Activated naive CD8-positive, alpha-beta T cell treated with anti-CD3 and anti-CD28 coated beads, Interleukin-2, amount 50 U/mL, for 24 hours (primary cell): ENCODE results near the gene FADS2.

Experiments
- ATAC-seq: fragments of 150-1000 bp; cut with Tn5 transposase; one replicate; pipeline ENCODE4 v1.10.0; 2021
- DNase-seq: peaks from one replicate; pipeline ENCODE4 v3.0.0; 2021
- H3K27ac Mint-ChIP-seq: one replicate; pipeline ENCODE4 v1.8.0; 2021; ENCODE audit warnings: mild to moderate bottlenecking, mixed read lengths
- H3K27me3 Mint-ChIP-seq: one replicate; pipeline ENCODE4 v1.8.0; 2021; ENCODE audit warnings: mixed read lengths
- H3K36me3 Mint-ChIP-seq: one replicate; pipeline ENCODE4 v1.8.0; 2021; ENCODE audit warnings: low read depth, mixed read lengths
- H3K4me1 Mint-ChIP-seq: one replicate; pipeline ENCODE4 v1.8.0; 2021; ENCODE audit warnings: mixed read lengths
- H3K4me3 Mint-ChIP-seq: one replicate; pipeline ENCODE4 v1.8.0; 2021; ENCODE audit warnings: mild to moderate bottlenecking, moderate library complexity, mixed read lengths
- H3K9me3 Mint-ChIP-seq: one replicate; pipeline ENCODE4 v1.8.0; 2021; ENCODE audit warnings: mixed read lengths

The FADS2 gene

DNA sequence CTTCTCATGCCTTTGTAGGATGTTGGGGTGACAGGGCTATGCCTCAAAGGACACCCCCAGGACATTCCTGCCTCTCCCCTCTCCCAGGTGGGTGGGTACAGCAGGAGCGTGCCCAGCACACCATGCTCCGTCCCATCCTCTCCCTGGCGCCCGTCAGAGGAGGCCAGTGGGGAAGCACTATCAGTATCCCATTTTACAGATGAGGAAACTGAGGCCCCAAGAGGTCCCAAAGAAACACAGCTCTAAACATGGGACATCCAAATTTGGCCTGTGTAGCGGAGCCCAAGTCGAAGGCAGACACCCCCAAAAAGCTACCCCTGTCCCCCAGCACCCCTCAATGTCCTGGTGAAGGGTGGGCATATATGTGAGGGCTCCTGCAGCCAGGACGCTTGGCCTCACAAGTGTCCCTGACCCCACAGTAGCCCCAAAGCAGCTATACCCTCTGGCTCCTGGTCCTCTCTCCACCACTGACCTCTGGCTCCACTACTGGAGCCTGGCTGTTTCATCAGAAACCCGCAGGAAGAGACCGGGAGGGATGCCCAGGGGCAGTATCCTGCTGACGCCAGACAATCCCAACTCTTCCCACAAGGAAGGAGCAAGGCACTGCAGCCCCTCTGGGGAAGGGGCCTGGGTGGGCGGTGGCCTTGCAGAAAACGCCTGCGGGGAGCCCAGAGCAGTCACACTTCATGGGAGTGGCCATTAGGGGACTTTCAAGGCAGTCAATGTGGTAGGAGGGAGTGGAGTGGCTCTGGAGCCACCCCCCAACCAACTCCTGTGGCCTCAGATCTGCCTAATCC, 57.9 kb downstream of the FADS2 start:
- H3K27me3 Mint-ChIP-seq = no peaks in the 10 kb centered on the region
- no peak overlapping the region for H3K4me3 Mint-ChIP-seq
- no peaks in the 10 kb centered on the region for H3K36me3 Mint-ChIP-seq
- ATAC-seq (no peak), DNase-seq (no peak)
- H3K9me3 Mint-ChIP-seq = no peaks in the 10 kb centered on the region
- H3K27ac Mint-ChIP-seq = no peak overlapping the region
- peaks cover 9% of the 10 kb centered on the region for H3K4me1 Mint-ChIP-seq

DNA sequence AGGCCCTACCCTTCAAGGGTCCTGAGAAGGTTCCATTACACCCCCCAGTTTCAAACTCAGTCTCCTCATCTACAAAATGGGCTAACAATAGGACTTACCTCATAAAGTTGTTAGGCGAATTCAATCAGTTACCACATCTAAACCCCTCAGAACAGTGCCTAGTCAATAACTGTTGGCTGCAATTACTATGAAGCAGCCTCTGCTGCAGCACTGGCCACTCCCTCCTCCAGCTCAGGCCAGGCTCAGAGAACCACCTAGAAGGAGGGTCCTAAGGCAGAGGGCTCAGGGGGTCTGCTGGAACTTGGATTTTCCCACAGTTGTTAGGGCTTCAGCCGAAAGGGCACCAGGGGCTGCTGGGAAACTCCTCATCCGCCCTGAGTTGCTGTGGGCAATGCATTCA, 58.5 kb downstream of the FADS2 start:
- H3K27me3 Mint-ChIP-seq = no peaks in the 10 kb centered on the region
- H3K4me3 Mint-ChIP-seq = no peak overlapping the region
- no peak for ATAC-seq
- H3K9me3 Mint-ChIP-seq = no peaks in the 10 kb centered on the region
- H3K36me3 Mint-ChIP-seq = no peaks in the 10 kb centered on the region
- no peak for DNase-seq
- peaks cover 6% of the 10 kb centered on the region for H3K4me1 Mint-ChIP-seq
- no peak overlapping the region for H3K27ac Mint-ChIP-seq

DNA sequence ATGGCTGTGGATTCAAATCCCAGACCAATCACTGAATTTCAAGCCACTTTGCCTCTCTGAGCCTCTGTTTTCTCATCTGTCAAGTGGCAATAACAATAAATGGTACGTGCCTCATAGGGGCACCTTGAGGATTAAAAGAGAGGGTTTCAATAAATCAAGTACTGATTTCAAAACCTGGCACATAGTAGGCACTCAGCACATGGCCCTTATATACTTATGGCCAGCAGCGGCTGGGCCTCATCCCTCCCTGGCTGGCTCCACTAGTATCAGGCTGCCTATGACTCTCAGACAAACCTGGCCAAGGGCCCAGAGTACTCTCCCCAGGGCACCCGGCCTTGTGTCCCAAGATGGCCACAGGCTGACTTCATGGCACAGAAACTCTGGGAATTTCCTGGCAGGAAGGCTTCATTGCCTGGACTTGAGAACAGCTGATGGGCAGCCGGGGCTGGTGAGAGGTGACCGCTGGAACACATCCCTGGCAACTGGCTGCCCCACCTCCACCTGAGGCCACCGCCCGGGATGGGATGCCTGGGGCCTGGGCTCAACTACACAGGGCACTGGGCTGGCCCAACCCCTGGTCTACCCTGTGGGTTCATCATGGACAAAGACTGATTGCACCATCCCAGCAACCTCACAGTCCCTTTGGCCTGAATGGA, 59.9 kb downstream of the FADS2 start:
- Mint-ChIP-seq H3K9me3 (no peaks in the 10 kb centered on the region), H3K36me3 (no peaks in the 10 kb centered on the region), H3K27ac (no peak overlapping the region), H3K4me1 (peaks cover 6% of the 10 kb centered on the region), H3K4me3 (no peak overlapping the region), H3K27me3 (no peaks in the 10 kb centered on the region)
- ATAC-seq = no peak
- DNase-seq = no peak

DNA sequence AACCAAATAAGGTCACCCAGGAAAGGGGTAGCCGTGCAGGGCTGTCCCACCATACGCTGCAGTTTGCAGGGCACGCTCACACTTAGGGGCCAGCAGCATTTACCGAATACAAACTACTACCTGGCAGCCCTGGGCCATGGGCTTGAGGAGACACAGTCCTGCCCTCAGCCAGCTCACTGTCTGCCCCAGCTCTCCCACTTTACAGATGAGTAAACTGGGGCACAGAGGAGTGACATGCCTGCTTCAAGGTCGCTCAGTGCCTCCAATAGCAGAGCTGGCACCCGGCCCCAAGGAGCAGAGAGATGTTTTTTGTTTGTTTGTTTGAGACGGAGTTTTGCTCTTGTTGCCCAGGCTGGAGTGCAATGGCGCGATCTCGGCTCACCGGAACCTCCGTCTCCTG, 60.5 kb downstream of the FADS2 start:
- DNase-seq (no peak), ATAC-seq (no peak)
- Mint-ChIP-seq H3K4me3 (no peak overlapping the region), H3K9me3 (no peaks in the 10 kb centered on the region), H3K4me1 (peaks cover 6% of the 10 kb centered on the region), H3K36me3 (no peaks in the 10 kb centered on the region), H3K27me3 (no peaks in the 10 kb centered on the region), H3K27ac (no peak overlapping the region)

DNA sequence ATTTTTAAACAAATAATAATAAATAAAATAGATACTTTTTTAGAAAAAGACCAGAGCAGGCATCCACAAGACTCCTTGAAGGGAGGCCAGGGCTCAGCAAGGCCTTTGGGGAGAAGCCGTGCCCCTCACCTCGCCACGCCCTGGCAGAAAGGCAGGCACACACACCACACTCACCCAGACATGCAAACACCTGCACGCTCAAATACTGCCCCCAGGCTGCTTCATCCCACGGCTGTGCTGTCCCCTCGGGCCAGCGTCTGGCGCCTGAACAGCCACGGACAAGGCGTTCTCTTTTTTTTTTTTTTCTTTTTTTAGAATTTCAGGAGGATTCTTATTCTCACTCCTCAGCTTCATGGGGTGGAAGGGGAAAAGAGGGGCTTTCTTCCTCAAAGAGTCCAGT, 61.7 kb downstream of the FADS2 start:
- H3K36me3 Mint-ChIP-seq = no peaks in the 10 kb centered on the region
- no peaks in the 10 kb centered on the region for H3K27me3 Mint-ChIP-seq
- DNase-seq (no peak), ATAC-seq (no peak)
- no peak overlapping the region for H3K27ac Mint-ChIP-seq
- H3K4me3 Mint-ChIP-seq = peak overlapping the region; percentile 24
- no peaks in the 10 kb centered on the region for H3K9me3 Mint-ChIP-seq
- peaks cover 9% of the 10 kb centered on the region for H3K4me1 Mint-ChIP-seq

DNA sequence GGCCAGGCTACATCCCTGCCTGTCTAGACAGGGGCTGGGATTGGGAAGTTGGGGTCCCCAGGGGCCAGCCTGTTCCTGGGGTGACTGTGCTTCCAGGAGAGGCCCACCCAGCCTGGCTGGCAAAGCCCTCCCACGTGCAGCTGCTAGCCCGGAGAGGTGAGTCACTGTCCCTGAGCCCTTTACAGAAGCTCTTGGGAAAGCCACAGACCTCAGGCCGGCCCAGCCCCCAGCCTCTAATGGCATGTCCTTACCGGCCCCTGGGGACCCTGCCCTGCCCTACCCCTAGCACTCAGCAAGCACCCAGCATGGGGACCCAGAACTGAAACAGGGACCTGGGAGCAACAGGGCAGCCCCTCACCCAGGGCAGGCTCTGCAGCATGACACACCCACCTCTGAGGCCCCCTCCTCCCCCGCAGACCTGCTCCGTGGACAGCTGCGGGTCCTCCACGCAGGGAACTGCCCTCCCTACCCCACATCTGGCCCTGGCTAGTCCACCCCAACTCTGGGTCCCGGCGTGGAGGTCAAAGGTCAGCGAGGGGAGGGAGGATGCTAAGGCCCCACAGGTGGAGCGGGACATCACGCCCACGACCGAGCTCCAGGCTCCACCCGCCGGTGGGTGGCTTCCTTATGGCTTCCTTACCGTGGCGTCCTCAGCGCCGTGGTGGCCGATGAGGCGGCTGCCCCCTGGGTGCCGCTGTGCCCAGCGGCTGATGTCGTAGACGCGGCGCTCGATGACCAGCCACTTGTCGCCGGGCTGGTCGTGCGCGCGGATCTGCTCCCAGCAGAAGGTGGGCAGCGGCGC, 62.6 kb downstream of the FADS2 start:
- Mint-ChIP-seq H3K27me3 (no peaks in the 10 kb centered on the region), H3K4me3 (peak overlapping the region; percentile 74), H3K27ac (no peak overlapping the region), H3K36me3 (no peaks in the 10 kb centered on the region), H3K9me3 (no peaks in the 10 kb centered on the region), H3K4me1 (peaks cover 9% of the 10 kb centered on the region)
- ATAC-seq = peak; percentile 48
- peak; percentile 51 for DNase-seq

DNA sequence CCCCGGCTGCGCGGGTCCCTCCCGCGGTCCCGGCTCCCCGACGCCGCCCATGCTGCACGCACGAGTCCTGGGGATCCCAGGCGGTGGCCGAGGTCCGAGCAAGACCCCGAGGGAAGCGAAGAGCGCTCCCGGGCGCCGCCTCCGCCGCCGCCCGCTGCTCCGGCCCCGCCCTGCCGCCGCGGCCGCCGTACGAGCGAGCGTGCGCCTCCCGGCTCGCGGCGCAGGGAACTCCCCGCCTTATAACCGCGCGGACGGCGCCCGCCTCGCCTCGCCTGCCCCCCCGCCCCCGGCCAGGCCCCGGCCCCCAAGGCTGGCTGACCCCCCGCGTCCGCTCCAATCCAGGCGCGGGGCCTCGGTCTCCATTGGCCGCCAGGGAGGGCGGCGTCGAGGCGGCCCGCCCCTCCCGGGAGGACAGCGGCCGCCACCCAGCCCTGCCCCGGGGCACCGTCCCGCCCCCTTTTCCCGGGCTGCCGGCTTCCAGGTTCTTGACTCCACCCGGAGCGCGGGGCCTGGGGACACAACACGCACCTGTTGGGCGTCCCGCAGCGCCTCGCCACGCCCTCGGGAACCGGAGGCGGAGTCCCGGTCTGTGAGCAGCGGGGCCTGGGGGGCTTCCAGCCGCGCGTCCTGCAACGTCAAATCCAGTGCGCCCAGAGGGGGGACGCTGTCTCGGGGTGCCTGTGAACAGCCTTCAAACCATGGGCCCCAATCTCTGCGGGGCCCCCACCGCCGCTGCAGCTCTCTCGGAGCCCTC, 63.4 kb downstream of the FADS2 start, which contains the start of gene FADS3:
FADS3 (minus strand) TSS at position 215 of the 754 bp plus-strand sequence; CDS start at position 51, 164 bp downstream.
- H3K27ac Mint-ChIP-seq = no peak within 1 kb of the TSS
- no peaks in the 10 kb centered on the region for H3K36me3 Mint-ChIP-seq
- ATAC-seq = peak; percentile 70
- DNase-seq = peak; percentile 63
- H3K9me3 Mint-ChIP-seq = no peaks in the 10 kb centered on the region
- peaks cover 9% of the 10 kb centered on the region for H3K4me1 Mint-ChIP-seq
- H3K27me3 Mint-ChIP-seq = no peaks in the 10 kb centered on the region
- peak within 1 kb of the TSS; percentile 74 for H3K4me3 Mint-ChIP-seq

DNA sequence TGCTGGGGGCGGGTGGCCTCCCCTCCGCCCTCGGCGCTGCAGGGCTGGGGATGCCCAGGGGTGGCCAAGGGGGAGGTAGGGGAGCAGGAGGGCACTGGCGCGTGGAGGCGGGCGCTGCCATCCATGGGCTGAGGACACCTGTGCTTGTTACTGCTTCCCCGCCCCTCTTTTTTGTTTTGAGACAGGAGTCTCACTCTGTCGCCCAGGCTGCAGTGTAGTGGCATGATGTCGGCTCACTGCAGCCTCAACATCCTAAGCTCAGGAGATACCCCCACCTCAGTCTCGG, 63.9 kb downstream of the FADS2 start:
- no peaks in the 10 kb centered on the region for H3K36me3 Mint-ChIP-seq
- DNase-seq (peak; percentile 37), ATAC-seq (peak; percentile 23)
- H3K4me3 Mint-ChIP-seq = peak overlapping the region; percentile 32
- H3K4me1 Mint-ChIP-seq = peaks cover 9% of the 10 kb centered on the region
- H3K9me3 Mint-ChIP-seq = no peaks in the 10 kb centered on the region
- no peak overlapping the region for H3K27ac Mint-ChIP-seq
- no peaks in the 10 kb centered on the region for H3K27me3 Mint-ChIP-seq

DNA sequence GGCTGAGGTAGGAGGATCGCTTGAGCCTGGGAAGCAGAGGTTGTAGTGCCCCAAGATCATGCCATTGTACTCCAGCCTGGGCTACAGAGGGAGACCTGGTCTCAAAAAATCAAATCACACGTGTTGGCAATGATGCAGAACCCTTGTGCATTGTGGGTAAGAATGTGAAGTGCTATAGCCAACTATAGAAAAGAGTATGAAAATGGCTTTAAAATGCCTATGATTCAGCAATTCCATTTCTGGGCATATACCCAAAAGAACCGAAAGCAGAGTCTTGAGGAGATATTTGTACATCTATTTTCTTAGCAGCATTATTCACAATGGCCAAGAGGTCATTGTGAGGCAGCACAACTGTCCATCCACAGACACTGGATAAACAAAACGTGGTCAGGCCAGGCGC, 65.9 kb downstream of the FADS2 start:
- H3K27me3 Mint-ChIP-seq = no peaks in the 10 kb centered on the region
- H3K9me3 Mint-ChIP-seq = no peaks in the 10 kb centered on the region
- no peak for DNase-seq
- peaks cover 9% of the 10 kb centered on the region for H3K4me1 Mint-ChIP-seq
- no peaks in the 10 kb centered on the region for H3K36me3 Mint-ChIP-seq
- no peak for ATAC-seq
- H3K4me3 Mint-ChIP-seq = no peak overlapping the region
- peak overlapping the region; percentile 31 for H3K27ac Mint-ChIP-seq

DNA sequence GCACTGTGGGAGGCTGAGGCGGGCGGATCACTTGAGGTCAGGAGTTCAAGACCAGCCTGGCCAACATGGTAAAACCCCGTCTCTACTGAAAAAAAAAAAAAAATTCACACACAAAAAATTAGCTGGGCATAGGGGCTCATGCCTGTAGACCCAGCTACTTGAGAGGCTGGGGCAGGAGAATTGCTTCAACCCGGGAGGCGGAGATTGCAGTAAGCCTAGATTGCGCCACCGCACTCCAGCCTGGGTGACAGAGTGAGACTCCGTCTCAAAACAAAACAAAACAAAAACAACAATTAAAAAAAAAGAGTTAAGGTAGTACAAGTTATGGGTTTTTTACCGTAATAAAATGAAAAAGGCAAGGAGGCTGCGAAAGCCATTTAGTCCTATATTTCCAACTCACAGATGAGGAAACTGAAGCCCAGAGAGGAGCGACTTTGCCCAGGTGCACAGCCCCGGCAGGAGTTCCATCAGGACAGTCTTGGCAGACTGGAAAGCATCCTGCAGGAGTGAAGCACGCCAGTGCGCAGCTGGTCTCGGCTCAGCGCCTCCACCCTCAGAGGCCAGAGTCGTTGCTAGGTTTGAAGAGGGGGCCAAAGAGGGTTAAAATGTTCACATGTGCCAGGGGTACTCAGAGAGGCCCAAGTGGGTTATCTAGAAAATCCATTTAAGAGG, 67.1 kb downstream of the FADS2 start:
- DNase-seq = no peak
- no peaks in the 10 kb centered on the region for H3K27me3 Mint-ChIP-seq
- H3K27ac Mint-ChIP-seq = no peak overlapping the region
- H3K4me1 Mint-ChIP-seq = peaks cover 12% of the 10 kb centered on the region
- ATAC-seq = no peak
- no peaks in the 10 kb centered on the region for H3K36me3 Mint-ChIP-seq
- no peaks in the 10 kb centered on the region for H3K9me3 Mint-ChIP-seq
- H3K4me3 Mint-ChIP-seq = no peak overlapping the region

DNA sequence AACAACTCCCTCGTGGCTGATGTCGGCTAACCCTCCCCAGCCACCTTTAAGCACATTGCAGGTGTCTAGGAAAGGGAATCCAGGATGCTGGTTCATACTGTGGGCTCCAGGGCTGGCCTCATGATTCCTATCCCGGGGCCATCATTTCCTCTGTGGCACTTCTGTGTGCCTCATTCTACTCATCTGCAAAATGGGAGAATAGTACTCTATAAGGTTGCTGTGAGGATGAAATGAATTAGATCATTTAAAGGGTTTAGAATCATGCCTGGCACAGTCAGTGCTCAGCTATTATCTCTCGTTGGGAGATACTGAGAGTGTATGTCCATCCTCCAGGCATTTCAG, 67.6 kb downstream of the FADS2 start:
- H3K36me3 Mint-ChIP-seq = no peaks in the 10 kb centered on the region
- no peaks in the 10 kb centered on the region for H3K27me3 Mint-ChIP-seq
- no peak overlapping the region for H3K27ac Mint-ChIP-seq
- peaks cover 10% of the 10 kb centered on the region for H3K4me1 Mint-ChIP-seq
- no peak for ATAC-seq
- no peaks in the 10 kb centered on the region for H3K9me3 Mint-ChIP-seq
- no peak overlapping the region for H3K4me3 Mint-ChIP-seq
- no peak for DNase-seq

DNA sequence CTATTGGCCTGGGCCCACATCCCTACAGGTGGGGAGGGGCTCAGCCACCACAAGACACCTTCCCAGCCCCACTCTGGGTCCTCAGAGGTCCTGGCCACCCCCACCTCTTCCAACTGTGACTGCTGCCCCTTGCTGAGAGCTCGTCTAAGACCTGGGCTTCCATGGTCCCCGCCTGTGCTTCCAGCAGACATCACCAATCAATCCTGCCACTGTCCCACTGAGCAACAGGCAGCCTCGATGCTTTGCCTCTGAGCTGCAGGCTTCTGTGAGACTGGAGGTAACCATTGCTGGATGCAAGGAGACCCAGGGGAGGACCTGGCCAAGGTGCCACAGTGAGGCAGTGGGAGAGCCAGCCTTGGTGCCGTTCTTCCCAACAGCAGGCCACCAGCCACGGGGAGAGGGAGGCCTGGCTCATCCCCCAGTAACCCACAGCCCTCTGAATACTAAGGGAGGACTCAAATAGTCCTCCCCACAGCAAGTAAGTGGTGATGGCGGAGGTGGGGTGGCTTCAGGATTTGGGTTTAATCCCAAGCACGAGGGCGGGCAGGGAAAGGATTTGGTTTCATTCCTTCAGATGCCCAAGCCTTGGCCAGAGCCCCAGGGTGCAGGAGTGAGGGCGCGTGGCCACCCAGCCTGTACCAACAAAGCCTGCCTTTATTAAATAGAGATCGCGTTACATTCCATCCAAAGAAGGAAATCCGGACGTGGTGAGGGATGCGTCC, 68.7 kb downstream of the FADS2 start:
- Mint-ChIP-seq H3K27ac (no peak overlapping the region), H3K27me3 (no peaks in the 10 kb centered on the region), H3K9me3 (no peaks in the 10 kb centered on the region), H3K4me1 (peaks cover 7% of the 10 kb centered on the region), H3K36me3 (no peaks in the 10 kb centered on the region), H3K4me3 (no peak overlapping the region)
- ATAC-seq (no peak), DNase-seq (no peak)

DNA sequence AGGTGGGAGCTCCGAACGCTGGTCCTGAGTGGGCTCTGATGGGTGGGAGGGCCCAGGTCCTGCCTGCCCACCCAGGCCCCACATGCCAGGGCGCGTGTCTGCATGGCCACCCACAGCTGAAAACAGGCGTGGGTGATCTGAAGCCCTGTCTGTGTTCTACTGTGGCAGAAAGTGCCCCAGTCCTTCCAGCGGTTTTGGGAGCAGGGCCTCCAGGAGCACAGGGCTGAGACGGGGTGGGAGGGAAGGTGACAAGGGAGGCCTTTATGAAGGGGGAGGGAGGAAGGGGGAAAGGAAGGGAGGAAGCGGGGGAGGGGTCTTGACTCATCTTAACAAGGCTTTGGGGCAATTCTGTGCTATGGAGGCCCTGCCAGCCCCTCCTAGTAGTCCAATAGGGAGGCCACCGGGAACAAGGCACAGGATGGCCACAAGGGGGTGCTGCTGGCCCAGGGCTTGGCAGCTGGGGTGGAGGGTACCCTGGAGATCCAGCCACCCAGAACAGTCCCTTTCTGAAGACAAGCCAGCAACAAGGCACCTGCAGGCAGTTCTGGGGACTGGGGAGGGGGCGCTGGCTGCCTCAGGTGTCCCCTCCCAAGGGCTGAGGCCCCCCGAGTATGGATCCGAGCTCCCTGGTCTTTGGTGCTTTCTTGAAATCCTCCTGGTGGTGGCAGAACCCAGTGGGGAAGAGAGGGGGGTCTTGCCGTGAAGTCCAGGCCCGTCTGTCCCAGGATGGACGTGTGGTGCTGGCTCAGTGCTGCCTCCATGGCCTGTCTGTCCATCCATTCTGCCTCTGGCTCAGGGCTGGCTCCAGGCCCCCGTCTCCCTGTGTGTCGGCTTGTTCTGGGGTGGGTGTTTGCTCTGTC, 69.5 kb downstream of the FADS2 start:
- peak; percentile 60 for ATAC-seq
- H3K27ac Mint-ChIP-seq = no peak overlapping the region

More for the DNA sequence above, 69.5 kb downstream of the FADS2 start:
- Mint-ChIP-seq H3K4me1 (peaks cover 7% of the 10 kb centered on the region), H3K4me3 (no peak overlapping the region), H3K36me3 (no peaks in the 10 kb centered on the region), H3K27me3 (no peaks in the 10 kb centered on the region), H3K9me3 (no peaks in the 10 kb centered on the region)
- peak; percentile 85 for DNase-seq
